Measurements from ENCODE around the gene PCARE. TPM values are rescaled to one million over a fixed set of nuclear protein-coding genes. Genes with fewer than 3 reads are reported as not detected.
A peak's percentile ranks its signal among the peaks of the same experiment; 100 is the strongest.
"Not testable (repeated sequence)": the region's sequence is repeated elsewhere in the genome, so short reads cannot be mapped to it uniquely, and the experiment has no call there.

PCARE gene
- total and polyA plus RNA-seq, 5 donors from 2014 or later = not detected

- ATAC-seq (ENCODE audit: low read depth in 2 of 2) = no peak
- H3K4me1 Mint-ChIP-seq = peaks cover 0 to 5% (median 2%) of the 10 kb centered on the region in 4 donors
- H3K36me3 Mint-ChIP-seq = peaks cover 3% of the 10 kb centered on the region
- no peaks in the 10 kb centered on the region for H3K9me3 Mint-ChIP-seq
- H3K4me3 Mint-ChIP-seq = no peak overlapping the region
- Histone ChIP-seq H3K27ac (ENCODE audit: insufficient read depth, low read length, poor library complexity, severe bottlenecking) (no peak overlapping the region), H3K4me1 (ENCODE audit: control insufficient read depth, insufficient read depth, low read length, poor library complexity, severe bottlenecking) (no peaks in the 10 kb centered on the region), H3K4me3 (ENCODE audit: low read depth, low read length) (no peak overlapping the region), H3K9me3 (ENCODE audit: control insufficient read depth in 2 of 2, low read length in 2 of 2) (no peaks in the 10 kb centered on the region), H3K27me3 (ENCODE audit: control insufficient read depth, insufficient read depth, low read length) (no peaks in the 10 kb centered on the region), H3K36me3 (ENCODE audit: control insufficient read depth, insufficient read depth, low read length) (no peaks in the 10 kb centered on the region)
- H3K27ac Mint-ChIP-seq = no peak overlapping the region
- H3K27me3 Mint-ChIP-seq = peaks cover 22% of the 10 kb centered on the region
- DNase-seq = no peak
Measured at GRCh38 chr2:29108225-29108624, 33.9 kb upstream of the PCARE start.

GRCh38 chr2:29107547-29107946 lies 33.2 kb upstream of the PCARE start:
- H3K4me3 Mint-ChIP-seq; H3K27me3 ChIP-seq (ENCODE audit: control insufficient read depth, insufficient read depth, low read length); H3K9me3 ChIP-seq (ENCODE audit: control insufficient read depth in 2 of 2, low read length in 2 of 2); ATAC-seq (ENCODE audit: low read depth in 2 of 2); DNase-seq; H3K36me3 ChIP-seq (ENCODE audit: control insufficient read depth, insufficient read depth, low read length); H3K4me3 ChIP-seq (ENCODE audit: low read depth, low read length); H3K27ac ChIP-seq (ENCODE audit: insufficient read depth, low read length, poor library complexity, severe bottlenecking); H3K9me3 Mint-ChIP-seq; H3K4me1 ChIP-seq (ENCODE audit: control insufficient read depth, insufficient read depth, low read length, poor library complexity, severe bottlenecking); H3K4me1 Mint-ChIP-seq; H3K27ac Mint-ChIP-seq; H3K36me3 Mint-ChIP-seq: not testable (repeated sequence)
- peaks cover 22% of the 10 kb centered on the region for H3K27me3 Mint-ChIP-seq

GRCh38 chr2:29106980-29107388 lies 32.7 kb upstream of the PCARE start:
- H3K4me3 Mint-ChIP-seq = no peak overlapping the region
- no peak overlapping the region for H3K27ac ChIP-seq (ENCODE audit: insufficient read depth, low read length, poor library complexity, severe bottlenecking)
- peaks cover 22% of the 10 kb centered on the region for H3K27me3 Mint-ChIP-seq
- ATAC-seq (ENCODE audit: low read depth in 2 of 2) (no peak), DNase-seq (no peak)
- H3K9me3 Mint-ChIP-seq = no peaks in the 10 kb centered on the region
- no peaks in the 10 kb centered on the region for H3K4me1 ChIP-seq (ENCODE audit: control insufficient read depth, insufficient read depth, low read length, poor library complexity, severe bottlenecking)
- H3K27ac Mint-ChIP-seq = no peak overlapping the region
- H3K27me3 ChIP-seq (ENCODE audit: control insufficient read depth, insufficient read depth, low read length) = no peaks in the 10 kb centered on the region
- H3K9me3 ChIP-seq (ENCODE audit: control insufficient read depth in 2 of 2, low read length in 2 of 2) = no peaks in the 10 kb centered on the region
- no peak overlapping the region for H3K4me3 ChIP-seq (ENCODE audit: low read depth, low read length)
- H3K36me3 ChIP-seq (ENCODE audit: control insufficient read depth, insufficient read depth, low read length) = no peaks in the 10 kb centered on the region
- H3K4me1 Mint-ChIP-seq = peaks cover 0 to 5% (median 2%) of the 10 kb centered on the region in 4 donors
- peaks cover 3% of the 10 kb centered on the region for H3K36me3 Mint-ChIP-seq

GRCh38 chr2:29106256-29106655 lies 31.9 kb upstream of the PCARE start:
- no peaks in the 10 kb centered on the region for H3K9me3 Mint-ChIP-seq
- Histone ChIP-seq H3K27me3 (ENCODE audit: control insufficient read depth, insufficient read depth, low read length) (no peaks in the 10 kb centered on the region), H3K36me3 (ENCODE audit: control insufficient read depth, insufficient read depth, low read length) (no peaks in the 10 kb centered on the region), H3K27ac (ENCODE audit: insufficient read depth, low read length, poor library complexity, severe bottlenecking) (no peak overlapping the region), H3K4me1 (ENCODE audit: control insufficient read depth, insufficient read depth, low read length, poor library complexity, severe bottlenecking) (no peaks in the 10 kb centered on the region), H3K4me3 (ENCODE audit: low read depth, low read length) (no peak overlapping the region), H3K9me3 (ENCODE audit: control insufficient read depth in 2 of 2, low read length in 2 of 2) (no peaks in the 10 kb centered on the region)
- H3K27ac Mint-ChIP-seq = no peak overlapping the region
- DNase-seq (no peak), ATAC-seq (ENCODE audit: low read depth in 2 of 2) (no peak)
- peaks cover 0 to 5% (median 2%) of the 10 kb centered on the region in 4 donors for H3K4me1 Mint-ChIP-seq
- H3K36me3 Mint-ChIP-seq = peaks cover 3% of the 10 kb centered on the region
- H3K4me3 Mint-ChIP-seq = no peak overlapping the region
- H3K27me3 Mint-ChIP-seq = peaks cover 24% of the 10 kb centered on the region

GRCh38 chr2:29105375-29105774 lies 31.1 kb upstream of the PCARE start:
- no peak for ATAC-seq (ENCODE audit: low read depth in 2 of 2)

GRCh38 chr2:29104688-29105087 lies 30.4 kb upstream of the PCARE start:
- Histone ChIP-seq H3K4me3 (ENCODE audit: low read depth, low read length) (no peak overlapping the region), H3K36me3 (ENCODE audit: control insufficient read depth, insufficient read depth, low read length) (no peaks in the 10 kb centered on the region), H3K4me1 (ENCODE audit: control insufficient read depth, insufficient read depth, low read length, poor library complexity, severe bottlenecking) (no peaks in the 10 kb centered on the region), H3K9me3 (ENCODE audit: control insufficient read depth in 2 of 2, low read length in 2 of 2) (no peaks in the 10 kb centered on the region), H3K27me3 (ENCODE audit: control insufficient read depth, insufficient read depth, low read length) (no peaks in the 10 kb centered on the region), H3K27ac (ENCODE audit: insufficient read depth, low read length, poor library complexity, severe bottlenecking) (no peak overlapping the region)
- no peak overlapping the region for H3K27ac Mint-ChIP-seq
- DNase-seq (no peak), ATAC-seq (ENCODE audit: low read depth in 2 of 2) (no peak)
- H3K9me3 Mint-ChIP-seq = no peaks in the 10 kb centered on the region
- H3K4me1 Mint-ChIP-seq = peaks cover 0 to 5% (median 0%) of the 10 kb centered on the region in 4 donors
- peaks cover 18% of the 10 kb centered on the region for H3K27me3 Mint-ChIP-seq
- no peaks in the 10 kb centered on the region for H3K36me3 Mint-ChIP-seq
- H3K4me3 Mint-ChIP-seq = no peak overlapping the region

More at GRCh38 chr2:29105375-29105774, 31.1 kb upstream of the PCARE start:
- peaks cover 0 to 5% (median 0%) of the 10 kb centered on the region in 4 donors for H3K4me1 Mint-ChIP-seq
- no peak overlapping the region for H3K4me3 Mint-ChIP-seq
- Histone ChIP-seq H3K36me3 (ENCODE audit: control insufficient read depth, insufficient read depth, low read length) (no peaks in the 10 kb centered on the region), H3K27me3 (ENCODE audit: control insufficient read depth, insufficient read depth, low read length) (no peaks in the 10 kb centered on the region), H3K4me1 (ENCODE audit: control insufficient read depth, insufficient read depth, low read length, poor library complexity, severe bottlenecking) (no peaks in the 10 kb centered on the region), H3K9me3 (ENCODE audit: control insufficient read depth in 2 of 2, low read length in 2 of 2) (no peaks in the 10 kb centered on the region), H3K27ac (ENCODE audit: insufficient read depth, low read length, poor library complexity, severe bottlenecking) (no peak overlapping the region), H3K4me3 (ENCODE audit: low read depth, low read length) (no peak overlapping the region)
- peaks cover 2% of the 10 kb centered on the region for H3K36me3 Mint-ChIP-seq
- no peak overlapping the region for H3K27ac Mint-ChIP-seq
- peaks cover 22% of the 10 kb centered on the region for H3K27me3 Mint-ChIP-seq
- DNase-seq = no peak
- no peaks in the 10 kb centered on the region for H3K9me3 Mint-ChIP-seq

GRCh38 chr2:29100564-29100963 lies 26.2 kb upstream of the PCARE start:
- Mint-ChIP-seq H3K36me3 (no peaks in the 10 kb centered on the region), H3K9me3 (peaks cover 0 to under 1% (median 0%) of the 10 kb centered on the region in 7 donors), H3K4me1 (no peaks in the 10 kb centered on the region), H3K4me3 (no peak overlapping the region), H3K27me3 (peaks cover 16% of the 10 kb centered on the region), H3K27ac (no peak overlapping the region)
- H3K27ac ChIP-seq (ENCODE audit: insufficient read depth, low read length, poor library complexity, severe bottlenecking) = no peak overlapping the region
- no peaks in the 10 kb centered on the region for H3K9me3 ChIP-seq (ENCODE audit: control insufficient read depth in 2 of 2, low read length in 2 of 2)
- peaks cover 2% of the 10 kb centered on the region for H3K27me3 ChIP-seq (ENCODE audit: control insufficient read depth, insufficient read depth, low read length)
- H3K36me3 ChIP-seq (ENCODE audit: control insufficient read depth, insufficient read depth, low read length) = no peaks in the 10 kb centered on the region
- ATAC-seq (ENCODE audit: low read depth in 2 of 2) (no peak), DNase-seq (no peak)
- no peak overlapping the region for H3K4me3 ChIP-seq (ENCODE audit: low read depth, low read length)
- no peaks in the 10 kb centered on the region for H3K4me1 ChIP-seq (ENCODE audit: control insufficient read depth, insufficient read depth, low read length, poor library complexity, severe bottlenecking)

GRCh38 chr2:29097569-29097968 lies 23.2 kb upstream of the PCARE start:
- Histone ChIP-seq H3K27me3 (ENCODE audit: control insufficient read depth, insufficient read depth, low read length) (peaks cover 3% of the 10 kb centered on the region), H3K27ac (ENCODE audit: insufficient read depth, low read length, poor library complexity, severe bottlenecking) (no peak overlapping the region), H3K9me3 (ENCODE audit: control insufficient read depth in 2 of 2, low read length in 2 of 2) (no peaks in the 10 kb centered on the region), H3K4me1 (ENCODE audit: control insufficient read depth, insufficient read depth, low read length, poor library complexity, severe bottlenecking) (no peaks in the 10 kb centered on the region), H3K36me3 (ENCODE audit: control insufficient read depth, insufficient read depth, low read length) (no peaks in the 10 kb centered on the region), H3K4me3 (ENCODE audit: low read depth, low read length) (no peak overlapping the region)
- Mint-ChIP-seq H3K4me3 (peak overlapping the region in 1 of 4 donors; percentile 52), H3K27ac (no peak overlapping the region), H3K36me3 (no peaks in the 10 kb centered on the region), H3K4me1 (no peaks in the 10 kb centered on the region), H3K27me3 (peaks cover 16% of the 10 kb centered on the region), H3K9me3 (peaks cover 0 to 1% (median 0%) of the 10 kb centered on the region in 7 donors)
- DNase-seq = no peak
- no peak for ATAC-seq (ENCODE audit: low read depth in 2 of 2)
